Fibroblast of skin of back (primary cell): ENCODE data around the gene RPH3AL.
A peak's percentile ranks its signal among the peaks of the same experiment; 100 is the strongest.

Source experiments
- DNase-seq: peaks from one replicate; pipeline ENCODE4 v3.0.0-alpha.2; 2013

RPH3AL gene

DNA sequence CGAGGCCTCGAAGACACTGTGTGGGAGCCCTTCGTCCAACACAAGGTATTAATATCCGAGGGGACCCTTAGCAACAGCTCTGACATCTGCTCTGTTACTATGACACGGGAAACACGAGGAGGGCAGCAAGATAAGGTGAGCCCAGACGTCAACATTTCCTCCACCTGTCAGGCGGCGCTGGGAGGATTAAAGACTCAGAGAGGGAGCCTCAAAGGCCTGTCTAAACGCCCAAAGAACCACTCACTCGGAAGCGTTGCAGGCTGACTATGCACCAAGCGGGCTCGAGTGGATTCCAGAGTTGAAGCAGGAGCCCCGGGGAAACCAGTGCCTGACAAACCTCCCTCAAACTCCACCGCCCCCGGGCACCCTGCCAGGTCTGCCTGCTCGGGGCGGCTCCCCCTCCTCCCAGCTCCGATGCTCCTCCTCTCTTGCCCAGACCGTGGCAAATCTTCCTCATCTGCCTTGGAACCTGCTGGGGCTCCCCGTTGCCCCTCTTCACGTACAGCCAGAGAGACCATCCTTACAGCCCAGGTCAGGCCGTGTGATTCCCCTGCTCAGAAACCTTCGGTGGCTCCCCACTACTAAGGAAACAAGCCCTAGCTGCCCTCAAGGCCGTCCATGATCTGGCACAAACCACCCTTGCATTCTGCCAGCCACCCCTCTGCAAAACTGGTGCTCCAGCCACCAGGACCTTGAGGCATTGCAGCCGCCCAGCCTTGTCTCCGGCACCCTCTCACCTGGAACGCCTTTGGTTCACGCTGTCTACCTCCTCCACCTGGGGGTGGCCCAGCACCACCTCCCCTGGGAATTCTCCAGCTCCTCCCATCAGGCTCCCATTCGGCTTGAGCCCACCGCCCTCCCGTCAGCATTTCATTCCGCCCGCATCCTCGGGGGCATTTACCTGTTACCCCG lies 16.2 kb downstream of the RPH3AL start:
- DNase-seq, result peak; percentile 15

DNA sequence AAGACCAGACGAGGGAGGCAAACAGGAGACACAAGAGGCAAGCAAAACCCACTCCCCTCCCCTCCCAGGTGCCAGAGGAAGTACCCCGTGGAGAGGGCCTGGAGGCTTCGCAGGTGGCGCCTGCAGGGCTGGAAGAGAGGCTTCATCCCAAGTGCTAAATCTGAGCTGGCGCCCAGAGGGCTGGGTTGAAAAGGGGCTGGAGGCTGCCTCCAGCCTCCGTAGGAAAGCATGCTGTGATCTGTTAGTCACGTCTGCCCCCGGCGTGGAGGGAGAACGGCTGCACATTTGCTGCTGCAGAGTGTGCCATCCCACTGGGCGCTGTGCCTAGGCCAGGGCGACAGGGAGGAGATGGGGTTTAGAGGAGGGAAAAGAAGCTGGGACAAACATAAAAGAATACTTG lies 16.9 kb downstream of the RPH3AL start:
- no peak for DNase-seq

DNA sequence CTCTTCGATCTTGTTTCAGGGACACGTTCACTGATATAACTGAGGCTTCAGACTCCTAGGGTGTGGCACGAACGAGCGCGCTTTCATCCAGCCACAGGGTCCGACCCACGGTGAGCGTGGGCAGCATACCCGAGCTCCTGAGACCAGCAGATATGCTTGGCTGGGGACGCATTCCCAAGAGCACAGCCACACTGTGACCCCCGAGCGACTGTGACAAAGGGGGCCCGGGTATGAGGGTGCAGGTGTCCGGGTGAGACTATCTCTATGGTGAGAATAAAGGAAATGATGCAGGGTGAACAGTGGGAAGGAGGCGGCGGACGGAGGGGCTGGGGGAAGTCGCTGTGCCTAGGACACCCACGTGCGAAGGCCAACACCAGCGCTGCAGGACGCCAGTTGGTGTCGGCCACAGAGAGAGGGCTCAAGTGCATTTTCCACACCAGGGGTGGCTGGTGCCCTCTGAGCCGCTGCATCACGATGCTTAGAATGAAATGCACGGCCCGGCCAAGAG lies 17.6 kb downstream of the RPH3AL start:
- DNase-seq, result no peak

DNA sequence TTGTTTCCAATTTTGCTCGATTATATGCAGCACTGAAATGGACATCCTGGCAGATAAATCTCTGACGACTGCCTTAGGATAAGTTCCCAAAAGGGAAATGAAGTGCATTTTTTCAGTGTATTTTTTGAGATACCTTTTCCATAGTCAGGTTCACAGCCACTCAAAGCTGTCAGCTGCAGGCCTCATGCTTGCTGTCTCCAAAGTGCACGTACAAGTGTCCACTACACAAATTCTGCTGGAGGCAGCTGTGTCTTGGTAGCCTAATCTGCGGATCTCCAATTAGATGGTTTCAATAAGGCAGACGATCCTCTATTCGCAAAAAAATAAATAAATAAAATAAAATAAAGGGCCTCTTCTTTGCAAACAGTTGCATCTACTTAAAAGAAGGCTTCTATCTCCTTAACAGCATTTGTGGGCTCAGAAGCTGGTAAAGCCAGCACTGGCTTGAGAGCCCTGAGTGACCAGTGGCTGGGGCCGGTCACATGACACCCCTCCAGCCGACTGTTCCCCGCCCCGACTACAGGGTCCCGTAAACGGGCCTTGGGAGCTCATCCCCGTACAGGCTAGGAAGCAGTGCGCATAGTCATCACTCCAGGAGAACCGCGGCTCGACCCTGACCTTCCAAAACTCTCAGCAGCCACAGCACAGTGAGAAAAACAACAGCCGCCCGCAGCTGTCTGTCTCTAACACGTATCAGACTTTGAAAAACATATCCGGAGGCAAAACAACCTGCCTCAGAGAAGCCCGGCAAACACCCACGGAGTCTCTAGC lies 18.8 kb downstream of the RPH3AL start:
- DNase-seq, result no peak

DNA sequence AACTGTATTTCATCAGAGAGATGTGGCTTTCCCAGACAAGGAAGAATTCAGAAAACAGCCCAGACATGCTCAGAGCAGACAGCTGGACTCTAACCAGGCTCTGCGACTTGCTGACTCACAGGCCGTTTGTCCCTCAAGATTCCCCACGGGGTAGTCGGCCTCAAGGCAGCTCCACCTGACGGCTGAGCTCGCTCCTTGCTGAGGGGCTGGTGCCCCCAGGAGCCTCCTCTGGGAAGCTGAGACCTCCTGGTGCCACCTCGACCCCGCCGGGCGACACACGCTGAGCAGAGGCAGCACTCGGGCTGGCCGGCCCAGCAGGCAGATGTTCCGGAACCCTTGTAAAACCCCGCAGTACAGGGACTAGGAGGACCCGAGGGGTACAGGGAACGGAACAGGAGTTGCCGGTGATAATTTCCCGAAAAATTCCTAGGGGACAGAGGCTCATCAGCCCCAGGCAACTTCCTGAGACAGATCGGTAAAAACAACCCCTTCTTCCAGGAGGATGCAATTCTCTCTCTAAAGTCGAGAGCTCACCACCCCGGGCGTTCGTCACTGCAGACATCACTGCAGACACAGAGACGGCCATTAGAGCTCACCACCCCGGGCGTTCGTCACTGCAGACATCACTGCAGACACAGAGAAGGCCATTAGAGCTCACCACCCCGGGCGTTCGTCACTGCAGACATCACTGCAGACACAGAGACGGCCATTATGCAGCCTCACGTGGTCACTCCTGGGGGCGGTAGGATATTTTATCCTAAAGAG lies 19.9 kb downstream of the RPH3AL start:
- peak; percentile 25 for DNase-seq

DNA sequence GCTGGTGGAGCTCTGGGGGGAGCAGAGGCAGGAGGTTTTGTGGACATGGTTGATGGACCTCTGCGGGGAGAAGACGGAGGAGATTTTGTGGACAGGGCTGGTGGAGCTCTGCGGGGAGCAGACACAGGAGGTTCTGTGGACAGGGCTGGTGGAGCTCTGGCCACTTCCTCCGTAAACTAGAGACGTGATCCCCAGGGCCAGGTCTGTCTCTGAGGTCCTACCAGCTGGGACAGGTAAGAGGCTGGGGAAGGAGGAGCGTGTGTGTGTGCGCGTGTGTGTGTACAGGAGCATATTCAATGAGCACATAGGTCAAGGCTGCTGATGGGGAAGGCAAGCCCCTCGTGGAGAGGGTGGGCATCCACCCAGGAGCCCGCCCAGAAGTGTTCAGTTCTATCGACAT lies 20.6 kb downstream of the RPH3AL start:
- no peak for DNase-seq

DNA sequence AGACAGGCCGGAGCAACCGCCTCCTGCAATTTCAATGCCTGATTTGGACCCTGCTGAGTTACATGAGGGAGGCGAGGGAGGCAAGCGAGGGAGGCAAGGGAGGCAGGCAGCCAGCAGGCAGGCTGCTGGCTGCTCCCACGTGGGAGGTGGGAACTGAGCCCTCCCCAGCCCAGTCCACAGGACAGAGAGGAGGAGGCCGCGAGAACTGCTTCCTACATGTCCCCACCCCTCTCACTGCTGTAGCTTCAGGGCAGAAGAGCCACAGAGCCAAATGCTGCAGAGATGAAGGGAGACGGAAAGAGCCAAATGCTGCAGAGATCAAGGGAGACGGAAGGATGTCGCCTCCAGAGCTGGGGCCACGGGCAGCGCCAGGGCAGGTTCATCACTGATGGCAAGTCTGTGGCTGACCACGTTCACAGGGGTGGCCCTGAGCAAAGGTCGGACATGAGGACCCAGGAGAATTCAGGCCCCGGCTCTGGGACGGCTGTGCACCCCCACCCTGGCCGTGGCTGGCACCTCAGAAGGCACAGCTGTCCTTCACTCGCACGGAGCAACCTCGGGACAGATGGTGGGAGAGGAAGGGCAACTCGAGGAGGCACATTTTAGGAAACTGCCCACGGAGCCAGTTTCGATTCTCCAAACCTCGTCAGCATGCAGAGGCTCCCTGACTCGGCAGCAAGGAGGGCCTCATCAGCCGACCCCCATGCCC lies 21.5 kb downstream of the RPH3AL start:
- DNase-seq, result no peak

DNA sequence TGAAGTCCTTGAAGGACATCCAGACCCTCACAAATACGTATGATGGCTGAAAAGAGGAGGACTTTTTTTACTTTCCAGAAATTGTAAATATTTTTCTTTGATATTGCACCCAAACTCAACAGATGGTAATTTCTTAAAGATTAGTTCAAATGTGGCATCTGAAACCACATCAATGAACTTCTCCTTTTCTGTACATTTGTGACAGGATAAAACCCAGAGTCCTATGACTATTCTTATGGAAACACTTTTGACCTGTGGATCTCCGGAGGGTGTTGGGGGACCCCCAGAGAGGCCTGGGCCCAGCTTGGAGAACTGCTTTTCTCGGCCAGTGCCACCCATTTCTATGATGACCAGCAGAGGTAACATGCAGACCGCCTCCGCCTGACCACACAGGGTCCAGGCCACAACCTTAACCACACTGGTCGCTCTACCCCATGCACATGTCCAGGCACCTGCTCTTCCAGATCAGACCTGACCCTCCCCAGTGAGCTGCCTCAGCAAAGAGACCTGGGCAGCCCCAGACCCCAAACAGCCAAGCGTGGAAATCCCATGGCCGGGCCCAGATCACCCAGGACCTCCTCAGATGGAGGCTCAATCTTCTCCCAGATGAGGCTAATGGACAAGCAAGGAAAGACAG lies 22.7 kb downstream of the RPH3AL start:
- no peak for DNase-seq

DNA sequence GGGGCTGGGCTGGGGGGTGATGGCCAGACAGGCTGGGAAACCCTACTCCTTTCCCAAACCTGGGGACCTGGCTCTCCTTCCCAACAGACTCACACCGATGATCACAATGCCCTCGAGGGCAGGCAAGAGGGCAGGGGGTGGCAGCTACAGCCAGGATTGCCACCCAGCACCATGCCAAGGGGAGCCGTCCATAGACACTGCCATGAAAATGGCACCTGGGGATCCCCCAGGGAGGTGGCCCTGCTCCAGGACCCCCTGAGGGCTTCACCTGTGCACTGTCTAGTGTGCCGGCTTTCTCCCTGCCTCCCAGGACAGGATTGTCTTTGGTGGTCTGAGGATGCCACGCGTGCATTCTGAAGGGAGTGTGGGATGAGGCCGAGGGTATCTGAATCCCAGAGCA lies 24.6 kb downstream of the RPH3AL start:
- DNase-seq, result no peak

DNA sequence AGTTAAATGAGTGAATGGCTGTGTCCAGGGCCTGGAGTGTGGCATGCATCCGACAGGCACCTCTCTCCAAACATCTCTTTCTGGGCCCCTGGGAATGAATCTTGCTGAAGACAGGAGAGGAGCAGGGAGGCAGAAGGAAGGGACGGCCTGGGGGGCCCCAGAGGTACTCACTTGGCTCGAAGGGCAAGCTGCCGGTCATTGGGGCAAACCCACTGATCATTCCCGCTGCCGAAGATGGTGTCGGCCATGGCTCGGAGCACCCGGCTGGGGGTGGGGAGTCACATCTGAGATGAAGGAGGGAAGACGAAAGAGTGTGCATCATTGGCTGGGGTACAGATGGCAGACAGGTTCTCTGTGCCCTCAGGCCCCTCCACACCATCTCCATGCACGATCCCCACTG lies 25.3 kb downstream of the RPH3AL start:
- DNase-seq, result no peak

DNA sequence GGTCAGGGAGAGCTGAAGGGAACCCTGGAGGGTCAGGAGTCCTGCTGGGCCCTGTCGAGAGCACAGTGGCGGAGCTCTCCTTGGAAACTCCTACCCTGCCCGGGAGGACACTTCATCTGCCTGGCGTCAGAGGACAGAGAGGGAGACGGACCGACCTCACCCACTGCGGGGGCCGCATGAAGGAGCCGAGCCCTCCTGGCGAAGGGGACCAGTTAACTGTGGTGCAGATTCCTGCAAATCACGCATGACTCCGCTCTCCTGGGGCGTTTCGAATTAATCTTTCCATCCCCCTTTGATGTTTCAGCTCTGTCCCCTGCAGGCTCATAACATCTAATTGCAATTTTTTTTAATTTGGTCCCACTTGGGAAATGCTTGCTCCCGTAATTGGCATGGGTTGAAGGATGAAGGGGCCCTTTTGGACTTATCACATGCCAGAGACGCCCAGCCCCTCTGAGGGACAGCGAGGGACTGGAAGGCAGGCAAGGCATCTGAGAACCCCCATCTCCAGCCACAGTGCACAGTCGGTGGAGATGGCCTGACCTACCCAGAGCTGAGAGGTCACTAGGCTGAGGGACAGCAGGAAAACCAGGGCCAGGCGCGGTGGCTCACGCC lies 26.5 kb downstream of the RPH3AL start:
- DNase-seq, result no peak

DNA sequence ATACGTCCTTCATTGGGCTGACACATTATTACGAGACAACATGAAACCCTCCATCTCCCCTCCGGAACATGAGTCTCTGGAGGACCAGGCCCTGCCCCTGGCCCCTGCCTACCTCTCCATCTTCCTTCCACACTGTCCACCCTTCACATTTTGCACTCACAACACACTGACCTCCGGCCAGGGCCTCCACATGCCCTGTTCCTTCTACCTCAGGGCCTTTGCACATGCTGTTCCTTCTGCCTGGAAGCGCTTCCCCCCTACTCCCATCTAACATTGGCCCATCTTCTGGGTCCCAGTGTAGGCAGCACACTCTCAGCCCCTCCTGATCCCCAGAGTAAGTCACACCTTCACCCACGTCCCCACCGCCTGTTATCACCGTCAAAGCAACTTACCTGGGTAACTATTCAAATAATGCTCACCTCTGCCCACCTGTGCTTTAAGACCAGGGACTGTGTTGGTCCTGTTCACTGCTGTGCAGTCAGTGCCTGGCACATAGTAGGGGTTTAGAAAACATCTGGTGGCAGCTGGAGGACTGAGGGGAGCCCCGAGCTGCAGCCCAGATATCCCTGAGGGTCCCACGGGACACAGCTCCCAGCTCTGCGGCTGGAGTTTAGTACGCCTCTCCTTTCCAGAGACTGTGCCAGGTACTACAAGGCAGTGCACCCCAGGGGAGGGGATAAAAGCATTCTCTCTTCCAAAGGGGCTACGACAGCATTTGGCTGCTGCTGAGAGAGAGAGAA lies 27.2 kb downstream of the RPH3AL start:
- DNase-seq, result no peak

DNA sequence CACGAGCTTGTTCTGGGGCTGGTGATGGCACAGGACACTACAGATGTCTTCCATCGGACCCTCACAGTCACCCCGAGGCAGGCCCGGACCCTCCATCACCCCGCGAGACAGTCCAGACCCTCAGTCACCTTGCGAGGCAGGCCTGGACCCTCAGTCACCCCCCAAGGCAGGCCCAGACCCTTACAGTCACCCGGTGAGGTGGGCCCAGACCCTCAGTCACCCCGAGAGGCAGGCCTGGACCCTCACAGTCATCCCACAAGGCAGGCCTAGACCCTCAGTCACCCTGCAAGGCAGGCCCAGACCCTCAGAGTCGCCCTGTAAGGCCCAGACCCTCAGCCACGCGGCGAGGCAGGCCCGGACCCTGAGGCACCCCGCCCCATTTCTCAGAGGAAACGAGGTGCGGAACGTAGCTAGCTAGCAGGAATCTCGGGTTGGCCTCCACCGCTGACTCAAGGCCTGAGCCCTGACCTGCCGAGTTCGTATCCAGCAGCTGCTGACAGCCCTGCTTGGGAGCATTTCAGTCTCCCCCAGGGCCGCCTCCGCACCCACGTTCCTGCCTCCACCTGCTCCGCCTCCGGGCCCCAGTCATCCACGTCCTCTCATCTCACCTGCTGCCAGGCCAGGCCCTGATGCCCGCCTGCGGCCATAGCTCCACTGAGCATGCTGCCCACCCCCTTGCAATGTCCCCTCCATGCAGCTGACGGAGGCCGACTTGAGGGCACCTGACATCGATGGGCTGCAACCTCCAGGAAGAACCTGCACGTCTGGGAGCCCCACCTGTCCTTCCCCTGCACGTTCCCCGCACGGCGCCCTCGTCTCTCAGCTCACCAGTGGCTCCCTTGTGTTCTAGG lies 28.7 kb downstream of the RPH3AL start:
- DNase-seq, result no peak

DNA sequence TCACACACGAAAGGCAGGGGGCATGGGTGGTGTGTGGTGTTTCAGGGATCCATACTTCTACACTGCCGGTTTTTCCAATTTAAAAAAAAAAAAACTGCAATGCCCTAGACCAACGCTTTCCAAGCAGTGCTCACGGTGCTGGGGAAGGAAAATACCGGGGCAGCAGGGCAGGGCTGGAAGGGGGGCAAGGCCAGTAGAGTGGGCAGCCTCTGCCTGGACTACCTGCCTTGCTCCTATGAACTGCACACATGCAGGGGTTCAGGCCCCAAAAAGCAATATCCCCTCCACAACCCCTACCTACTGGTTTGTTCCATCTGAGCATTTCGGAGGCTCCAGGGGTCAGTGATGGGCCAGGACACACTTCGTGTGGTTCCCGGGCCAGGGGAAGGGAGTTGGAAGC lies 29.4 kb downstream of the RPH3AL start:
- DNase-seq, result no peak

DNA sequence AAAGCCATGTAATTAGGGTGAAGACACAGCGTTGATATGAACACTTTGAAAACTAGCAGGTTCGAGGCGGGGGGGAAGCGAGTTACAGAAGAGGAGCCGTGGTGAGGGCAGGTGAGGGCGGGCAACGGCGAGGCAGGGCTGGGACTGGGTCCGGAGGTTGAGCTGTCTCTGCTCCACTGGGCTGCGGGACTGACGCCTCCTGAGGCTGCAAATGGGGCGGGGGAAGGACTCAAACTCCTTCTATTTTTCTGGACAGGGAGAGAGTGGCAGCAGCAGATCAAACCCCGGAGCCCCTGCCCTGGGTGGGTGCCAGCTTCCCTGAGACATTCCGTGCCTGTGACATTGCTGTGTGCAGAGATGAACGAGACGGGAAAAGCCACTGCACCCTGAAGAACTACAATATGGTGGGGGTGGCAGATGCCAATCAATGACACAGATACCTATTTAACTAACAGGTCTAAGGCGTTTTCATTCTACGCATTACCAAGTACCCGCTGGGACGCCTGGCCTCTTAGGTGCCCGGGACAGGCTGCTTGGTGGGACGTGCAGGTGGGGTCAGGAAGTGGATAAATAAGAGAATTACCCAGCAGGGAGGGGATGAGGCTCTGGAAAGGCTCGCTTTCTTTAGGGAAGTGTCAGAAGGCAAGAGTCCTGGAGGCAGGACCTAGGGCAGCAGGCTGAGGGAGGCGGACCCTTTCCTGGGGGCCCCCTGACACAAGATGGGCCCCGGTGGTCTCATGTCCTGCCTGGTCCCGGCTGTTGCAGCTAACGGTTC lies 30.4 kb downstream of the RPH3AL start:
- DNase-seq, result no peak

DNA sequence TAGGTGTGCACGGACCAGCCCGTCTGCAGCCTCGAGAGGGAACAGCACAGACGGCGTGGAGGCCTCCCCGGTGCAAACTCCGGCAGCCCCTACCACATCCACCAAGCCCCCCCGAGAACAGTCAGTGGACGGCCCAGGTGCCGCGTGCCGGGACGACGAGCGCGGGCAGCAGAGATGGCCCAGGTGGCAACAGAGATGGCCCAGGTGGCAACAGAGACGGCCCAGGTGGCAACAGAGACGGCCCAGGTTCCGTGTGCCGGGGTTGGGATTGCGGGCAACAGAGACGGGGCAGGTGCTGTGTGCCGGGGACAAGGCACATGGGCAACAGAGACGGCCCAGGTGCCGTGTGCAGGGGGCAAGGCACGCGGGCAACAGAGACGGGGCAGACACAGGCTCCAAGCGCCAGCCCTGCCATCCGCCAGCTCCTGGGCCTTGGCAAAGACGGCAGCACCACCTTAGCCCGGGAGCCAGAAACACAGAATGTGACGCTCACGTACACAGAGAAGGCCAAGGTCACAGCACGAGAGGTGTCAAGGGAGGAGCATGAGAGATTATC lies 31.1 kb downstream of the RPH3AL start:
- DNase-seq, result no peak

DNA sequence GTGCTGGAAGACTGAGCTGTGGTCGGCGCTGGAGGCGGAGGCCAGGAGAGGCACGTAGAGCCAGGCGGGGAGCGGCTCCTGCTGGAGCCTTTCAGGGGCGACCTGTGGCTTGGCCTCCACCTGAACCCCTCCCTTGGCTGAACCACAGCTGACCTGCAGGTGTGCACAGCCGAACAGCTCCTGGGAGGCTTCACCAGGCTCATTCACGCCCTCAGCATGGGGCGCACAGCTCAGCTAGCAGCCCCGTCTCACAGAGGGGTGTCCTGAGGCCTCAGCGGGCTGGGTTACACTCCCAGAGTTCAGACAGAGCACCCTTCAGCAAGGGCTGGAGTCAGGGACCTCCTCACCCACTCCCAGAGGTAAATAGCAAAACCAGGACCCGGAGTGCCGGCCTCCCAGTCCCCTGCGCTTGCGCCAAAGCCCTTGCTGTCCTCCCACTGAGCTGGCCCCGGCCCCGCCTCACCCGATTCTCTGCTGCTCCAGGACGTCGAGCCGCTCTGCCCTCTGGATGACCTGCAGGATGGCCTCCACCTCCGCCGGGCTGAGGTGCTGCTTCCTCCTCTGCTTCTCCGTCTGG lies 31.7 kb downstream of the RPH3AL start:
- no peak for DNase-seq

DNA sequence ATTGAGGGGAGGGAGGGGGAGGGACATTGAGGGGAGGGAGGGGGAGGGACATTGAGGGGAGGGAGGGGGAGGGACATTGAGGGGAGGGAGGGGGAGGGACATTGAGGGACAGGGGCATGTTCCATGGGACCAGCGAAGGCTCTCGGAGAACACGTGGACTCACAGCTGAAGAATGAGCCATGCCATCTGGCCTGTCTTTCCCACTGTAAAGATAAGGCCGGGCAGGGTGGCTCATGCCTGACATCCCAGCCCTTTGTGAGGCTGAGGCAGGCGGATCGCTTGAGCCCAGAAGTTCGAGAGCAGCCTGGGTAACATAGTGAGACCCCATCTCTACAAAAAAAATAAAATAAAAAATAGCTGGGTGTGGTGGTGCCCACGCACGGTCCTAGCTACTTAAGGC lies 32.5 kb downstream of the RPH3AL start:
- DNase-seq, result no peak
